ENCODE results near the gene C12orf76.

- TF ChIP-seq CTCF (IDR thresholded peaks at IDR 0.05), result no peak
- TF ChIP-seq SMC3 (IDR thresholded peaks at IDR 0.05; ENCODE audit: low read depth, low read length), result no peak
- TF ChIP-seq POLR2AphosphoS5 (IDR thresholded peaks at IDR 0.05; ENCODE audit: low read depth, low read length), result no peak
- no peak for TF ChIP-seq RFX5 (IDR thresholded peaks at IDR 0.05; ENCODE audit: low read length)
- TF ChIP-seq YY1 (IDR thresholded peaks at IDR 0.05; ENCODE audit: low read depth), result no peak
Observed at GRCh38 chr12:110007881-110008280, 40.4 kb downstream of the C12orf76 start.
